Mucosa of stomach (tissue), 1 donor: ENCODE measurements around the gene OLFM1.

Experiments
- H3K27me3 ChIP-seq: one replicate; pipeline ENCODE4 v1.7.0; 2013; ENCODE audit warnings: mild to moderate bottlenecking, low read length; ENCODE audit not compliant: control insufficient read depth, insufficient read depth
- H3K36me3 ChIP-seq: one replicate; pipeline ENCODE4 v1.7.0; 2013; ENCODE audit warnings: low read length; ENCODE audit not compliant: control insufficient read depth, insufficient read depth
- H3K4me1 ChIP-seq: one replicate; pipeline ENCODE4 v1.7.0; 2013; ENCODE audit warnings: mild to moderate bottlenecking, low read length; ENCODE audit not compliant: control insufficient read depth, insufficient read depth
- H3K4me3 ChIP-seq: one replicate; pipeline ENCODE4 v1.7.0; 2013; ENCODE audit warnings: low read length
- H3K9ac ChIP-seq: one replicate; pipeline ENCODE4 v1.7.0; 2013; ENCODE audit warnings: mild to moderate bottlenecking, low read length, moderate library complexity
- H3K9me3 ChIP-seq: one replicate; pipeline ENCODE4 v1.7.0; 2013; ENCODE audit warnings: mild to moderate bottlenecking, low read length, moderate library complexity; ENCODE audit not compliant: control insufficient read depth
- donor health status: Pancreatic carcinoma.

Gene OLFM1

GRCh38 chr9:135081264-135081660, 6.2 kb upstream of the OLFM1 start:
- Histone ChIP-seq H3K4me3 (no peak overlapping the region), H3K9me3 (no peaks in the 10 kb centered on the region), H3K27me3 (peaks cover 23% of the 10 kb centered on the region), H3K36me3 (no peaks in the 10 kb centered on the region), H3K4me1 (peaks cover 11% of the 10 kb centered on the region), H3K9ac (no peak overlapping the region)

GRCh38 chr9:135081731-135082130, 5.7 kb upstream of the OLFM1 start:
- H3K9ac ChIP-seq = no peak overlapping the region
- no peaks in the 10 kb centered on the region for H3K36me3 ChIP-seq
- no peaks in the 10 kb centered on the region for H3K9me3 ChIP-seq
- peaks cover 15% of the 10 kb centered on the region for H3K4me1 ChIP-seq
- H3K27me3 ChIP-seq = peaks cover 20% of the 10 kb centered on the region
- no peak overlapping the region for H3K4me3 ChIP-seq

GRCh38 chr9:135082536-135082935, 4.9 kb upstream of the OLFM1 start:
- H3K27me3 ChIP-seq = peaks cover 18% of the 10 kb centered on the region
- H3K9me3 ChIP-seq = no peaks in the 10 kb centered on the region
- peaks cover 21% of the 10 kb centered on the region for H3K4me1 ChIP-seq
- no peak overlapping the region for H3K4me3 ChIP-seq
- no peaks in the 10 kb centered on the region for H3K36me3 ChIP-seq
- H3K9ac ChIP-seq = no peak overlapping the region

GRCh38 chr9:135083241-135083810, 4.1 kb upstream of the OLFM1 start:
- peaks cover 21% of the 10 kb centered on the region for H3K4me1 ChIP-seq
- H3K27me3 ChIP-seq = peaks cover 17% of the 10 kb centered on the region
- H3K4me3 ChIP-seq = no peak overlapping the region
- no peak overlapping the region for H3K9ac ChIP-seq
- no peaks in the 10 kb centered on the region for H3K9me3 ChIP-seq
- no peaks in the 10 kb centered on the region for H3K36me3 ChIP-seq

GRCh38 chr9:135083831-135084230, 3.6 kb upstream of the OLFM1 start:
- peaks cover 22% of the 10 kb centered on the region for H3K27me3 ChIP-seq
- H3K9me3 ChIP-seq = no peaks in the 10 kb centered on the region
- H3K4me1 ChIP-seq = peaks cover 21% of the 10 kb centered on the region
- H3K9ac ChIP-seq = no peak overlapping the region
- no peaks in the 10 kb centered on the region for H3K36me3 ChIP-seq
- H3K4me3 ChIP-seq = no peak overlapping the region

- Histone ChIP-seq H3K4me1 (peaks cover 21% of the 10 kb centered on the region), H3K4me3 (no peak overlapping the region), H3K9me3 (no peaks in the 10 kb centered on the region), H3K9ac (no peak overlapping the region), H3K36me3 (no peaks in the 10 kb centered on the region), H3K27me3 (peaks cover 26% of the 10 kb centered on the region)
These were observed 3.2 kb upstream of the OLFM1 start for GRCh38 chr9:135084262-135084661.

- Histone ChIP-seq H3K27me3 (peaks cover 34% of the 10 kb centered on the region), H3K4me1 (peaks cover 21% of the 10 kb centered on the region), H3K9me3 (no peaks in the 10 kb centered on the region), H3K4me3 (no peak overlapping the region), H3K9ac (no peak overlapping the region), H3K36me3 (no peaks in the 10 kb centered on the region)
These were observed 2.3 kb upstream of the OLFM1 start for GRCh38 chr9:135084881-135085760.

- Histone ChIP-seq H3K9me3 (no peaks in the 10 kb centered on the region), H3K4me3 (peak overlapping the region; percentile 36), H3K36me3 (no peaks in the 10 kb centered on the region), H3K9ac (no peak overlapping the region), H3K27me3 (peaks cover 35% of the 10 kb centered on the region), H3K4me1 (peaks cover 21% of the 10 kb centered on the region)
These were observed 1.5 kb upstream of the OLFM1 start for GRCh38 chr9:135085830-135086546.

- Histone ChIP-seq H3K27me3 (peaks cover 39% of the 10 kb centered on the region), H3K9me3 (no peaks in the 10 kb centered on the region), H3K4me1 (peaks cover 21% of the 10 kb centered on the region), H3K4me3 (peak overlapping the region; percentile 36), H3K9ac (no peak overlapping the region), H3K36me3 (no peaks in the 10 kb centered on the region)
These were observed 625 bp upstream of the OLFM1 start for GRCh38 chr9:135086597-135087488.

- Histone ChIP-seq H3K36me3 (no peaks in the 10 kb centered on the region), H3K27me3 (peaks cover 39% of the 10 kb centered on the region), H3K4me1 (peaks cover 21% of the 10 kb centered on the region), H3K9me3 (no peaks in the 10 kb centered on the region), H3K4me3 (no peak overlapping the region), H3K9ac (no peak overlapping the region)
These were observed 455 bp downstream of the OLFM1 start for GRCh38 chr9:135087899-135088347.

- Histone ChIP-seq H3K4me3 (no peak overlapping the region), H3K9ac (no peak overlapping the region), H3K36me3 (no peaks in the 10 kb centered on the region), H3K27me3 (peaks cover 41% of the 10 kb centered on the region), H3K9me3 (no peaks in the 10 kb centered on the region), H3K4me1 (peaks cover 21% of the 10 kb centered on the region)
These were observed 995 bp downstream of the OLFM1 start for GRCh38 chr9:135088348-135088978.
